ENCODE measurements around the gene AHRR. TPM values are rescaled to one million over a fixed set of nuclear protein-coding genes. Genes with fewer than 3 reads are reported as not detected.

The AHRR gene
- total and polyA plus RNA-seq, 10 of the 15 experiments (the other 5 are each of a cell fraction or from before 2014, with no cell fraction given) = 0.90 to 35.2 (median 19.2) TPM

GRCh38 chr5:405421-405820 lies 83.9 kb downstream of the AHRR start:
- ATAC-seq = no peak
- Histone ChIP-seq H3K4me3 (no peak overlapping the region), H3K27me3 (replicated peaks in 1 of 2; ENCODE audit: control insufficient read depth in 2 of 2, insufficient read depth in 2 of 2, low read length in 1 of 2) (no peaks in the 10 kb centered on the region), H3K27ac (ENCODE audit: control insufficient read depth, insufficient read depth) (no peak overlapping the region), H2AFZ (ENCODE audit: control insufficient read depth, low read depth, low read length) (no peak overlapping the region), H3K79me2 (ENCODE audit: control insufficient read depth, insufficient read depth, low read length) (no peaks in the 10 kb centered on the region; the same call in 1 of the 2 replicates), H3K4me1 (ENCODE audit: control insufficient read depth, insufficient read depth, low read length) (peaks cover 32% of the 10 kb centered on the region), H4K20me1 (ENCODE audit: control insufficient read depth, insufficient read depth) (no peaks in the 10 kb centered on the region), H3K9ac (ENCODE audit: control insufficient read depth, insufficient read depth, low read length) (no peak overlapping the region), H3K9me3 (replicated peaks; ENCODE audit: control insufficient read depth, insufficient read depth, low read length) (peaks cover 5% of the 10 kb centered on the region; the same call in 2 of the 3 replicates), H3K4me2 (ENCODE audit: control insufficient read depth, insufficient read depth) (no peak overlapping the region), H3K36me3 (ENCODE audit: control insufficient read depth in 2 of 2, insufficient read depth in 2 of 2, low read length in 1 of 2) (peaks cover 3 to 10% of the 10 kb centered on the region in 2 experiments; a peak in 3 of 4 replicates)
- WGBS (ENCODE audit: insufficient coverage, insufficient replicate concordance, low lambda C conversion rate, missing lambda C conversion rate) = 84% methylated on average over 18 of the region's 18 CpGs
- SMC1A ChIA-PET (ENCODE audit: uncharacterized antibody, unreplicated experiment) = no interaction called here
- RAD21 ChIA-PET (ENCODE audit: unreplicated experiment) = interaction anchor here (1.5 to 2.6 kb wide), 2 partner anchors 19 to 88 kb away, joined by 3 to 9 read pairs; no protein-coding TSS in a partner anchor
- no TSS peak for BruUV-seq (replicated peaks)
- CTCF ChIA-PET = interaction anchor here (1.3 to 2.7 kb wide), 2 partner anchors 41 to 89 kb away, joined by 3 to 7 read pairs; no protein-coding TSS in a partner anchor
- intact Hi-C loops (cut with micrococcal nuclease; ENCODE audit: unreplicated experiment) = no loop called here
- no peak for FAIRE-seq
- POLR2A ChIA-PET = no interaction called here
- in situ Hi-C loops (cut with MboI) = no loop called here
- no peak for TF ChIP-seq RUNX3 (IDR thresholded peaks at IDR 0.05; ENCODE audit: low read length)
- TF ChIP-seq SPI1 (IDR thresholded peaks at IDR 0.05; ENCODE audit: borderline replicate concordance, insufficient read depth, low read depth, low read length) = no peak
- DNase-seq (ENCODE audit: low read depth, low spot score) = no peak

DNA sequence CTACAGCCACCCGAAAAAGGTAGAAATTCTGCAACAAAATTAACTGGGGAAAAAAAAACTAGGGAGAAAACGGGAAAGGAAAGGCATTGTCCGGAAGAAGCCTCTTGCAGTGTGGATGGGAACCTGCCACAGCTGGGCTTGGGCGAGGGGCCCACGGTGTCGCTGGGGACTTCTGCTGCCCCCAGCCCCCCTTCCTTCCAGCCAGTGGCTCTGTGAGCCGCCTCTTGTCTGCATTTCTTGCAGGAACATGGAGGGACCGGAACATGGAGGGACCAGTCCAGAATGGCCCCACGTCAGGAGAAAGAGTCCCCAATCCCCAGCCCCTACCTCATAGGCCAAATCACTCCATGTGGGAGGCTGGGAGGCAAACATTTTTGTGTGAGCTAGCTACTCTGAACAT lies 84.5 kb downstream of the AHRR start:
- no peak overlapping the region for H3K4me2 ChIP-seq (ENCODE audit: control insufficient read depth, insufficient read depth)
- H2AFZ ChIP-seq (ENCODE audit: control insufficient read depth, low read depth, low read length) = no peak overlapping the region
- H3K4me1 ChIP-seq (ENCODE audit: control insufficient read depth, insufficient read depth, low read length) = peaks cover 26% of the 10 kb centered on the region
- TF ChIP-seq, protein P1, sequence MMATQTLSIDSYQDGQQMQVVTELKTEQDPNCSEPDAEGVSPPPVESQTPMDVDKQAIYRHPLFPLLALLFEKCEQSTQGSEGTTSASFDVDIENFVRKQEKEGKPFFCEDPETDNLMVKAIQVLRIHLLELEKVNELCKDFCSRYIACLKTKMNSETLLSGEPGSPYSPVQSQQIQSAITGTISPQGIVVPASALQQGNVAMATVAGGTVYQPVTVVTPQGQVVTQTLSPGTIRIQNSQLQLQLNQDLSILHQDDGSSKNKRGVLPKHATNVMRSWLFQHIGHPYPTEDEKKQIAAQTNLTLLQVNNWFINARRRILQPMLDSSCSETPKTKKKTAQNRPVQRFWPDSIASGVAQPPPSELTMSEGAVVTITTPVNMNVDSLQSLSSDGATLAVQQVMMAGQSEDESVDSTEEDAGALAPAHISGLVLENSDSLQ (IDR thresholded peaks at IDR 0.05) = no peak
- TF ChIP-seq RBBP5 (conservative IDR thresholded peaks at IDR 0.05) = no peak
- no peak for TF ChIP-seq NR2C1 (IDR thresholded peaks at IDR 0.05)
- TF ChIP-seq BCL11A (IDR thresholded peaks at IDR 0.05; ENCODE audit: low read depth, low read length) = no peak
- no peak for TF ChIP-seq CHD1 (IDR thresholded peaks at IDR 0.05; ENCODE audit: low read depth, low read length)
- no peak for TF ChIP-seq GATAD2B (conservative IDR thresholded peaks at IDR 0.05; ENCODE audit: low read depth)
- H3K27ac ChIP-seq (ENCODE audit: control insufficient read depth, insufficient read depth) = no peak overlapping the region
- H3K9me3 ChIP-seq (replicated peaks; ENCODE audit: control insufficient read depth, insufficient read depth, low read length) = peaks cover 5% of the 10 kb centered on the region; the same call in 2 of the 3 replicates
- CTCF ChIA-PET = interaction anchor here (1.3 kb wide), 1 partner anchor 12 kb away, joined by 5 read pairs; no protein-coding TSS in a partner anchor
- BruUV-seq (replicated peaks) = no TSS peak
- in situ Hi-C loops (cut with MboI) (no loop called here), intact Hi-C loops (cut with micrococcal nuclease; ENCODE audit: unreplicated experiment) (no loop called here)
- DNase-seq (ENCODE audit: low read depth, low spot score) = no peak
- no peak for ATAC-seq
- H3K36me3 ChIP-seq (ENCODE audit: control insufficient read depth in 2 of 2, insufficient read depth in 2 of 2, low read length in 1 of 2) = peaks cover 3 to 9% of the 10 kb centered on the region in 2 experiments; a peak in 3 of 4 replicates
- no peak overlapping the region for H3K9ac ChIP-seq (ENCODE audit: control insufficient read depth, insufficient read depth, low read length)
- POLR2A ChIA-PET = interaction anchor here (1.1 kb wide), 1 partner anchor 82 kb away, joined by 3 read pairs; no protein-coding TSS in a partner anchor
- WGBS (ENCODE audit: insufficient coverage, insufficient replicate concordance, low lambda C conversion rate, missing lambda C conversion rate) = 70% methylated on average over 9 of the region's 9 CpGs
- SMC1A ChIA-PET (ENCODE audit: uncharacterized antibody, unreplicated experiment) = interaction anchor here (0.8 kb wide), 1 partner anchor 19 kb away, joined by 4 read pairs; no protein-coding TSS in a partner anchor
- no peaks in the 10 kb centered on the region for H3K27me3 ChIP-seq (replicated peaks in 1 of 2; ENCODE audit: control insufficient read depth in 2 of 2, insufficient read depth in 2 of 2, low read length in 1 of 2)
- no peak overlapping the region for H3K4me3 ChIP-seq
- H3K79me2 ChIP-seq (ENCODE audit: control insufficient read depth, insufficient read depth, low read length) = no peaks in the 10 kb centered on the region; the same call in 1 of the 2 replicates
- RAD21 ChIA-PET (ENCODE audit: unreplicated experiment) = no interaction called here
- no peak for FAIRE-seq
- H4K20me1 ChIP-seq (ENCODE audit: control insufficient read depth, insufficient read depth) = no peaks in the 10 kb centered on the region

All from GM12878 (cell line).